ENCODE measurements around the gene NCEH1.

DNA sequence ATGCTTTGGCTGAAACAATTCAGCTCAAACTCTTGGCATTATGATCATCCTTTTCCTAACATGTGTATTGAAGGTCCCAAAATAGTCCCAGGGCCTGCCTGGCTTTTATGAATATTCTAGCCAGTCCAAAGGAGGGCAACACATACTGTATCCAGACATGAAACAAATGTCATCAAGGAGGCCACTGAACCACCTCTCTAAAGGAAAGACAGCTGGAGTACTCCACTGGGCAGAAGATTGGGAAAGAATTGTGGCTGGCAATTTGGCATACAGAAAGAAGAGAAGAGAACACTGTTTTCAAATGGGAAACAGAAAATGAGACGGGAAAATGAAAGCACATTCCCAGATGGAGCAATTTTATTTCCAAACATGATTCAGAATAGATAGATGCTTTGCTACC, 80.6 kb downstream of the NCEH1 start:
- TF ChIP-seq ZNF274 (IDR thresholded peaks at IDR 0.05; ENCODE audit: low read depth, low read length) (no peak), YY1 (IDR thresholded peaks at IDR 0.05; ENCODE audit: insufficient read depth, insufficient read length) (no peak)

Measured in NT2/D1 (cell line).